GDM1 (cell line): ENCODE data around the gene TC2N.
"Not testable (repeated sequence)": the region's sequence is repeated elsewhere in the genome, so short reads cannot be mapped to it uniquely, and the experiment has no call there.

Experiments used
- DNase-seq: peaks from one replicate; lab custom pipeline; 2025; lab: John Stamatoyannopoulos, UW

Gene TC2N

GRCh38 chr14:91835197-91835919 is 32.0 kb downstream of the TC2N start:
- DNase-seq = no peak

- no peak for DNase-seq
Measured at GRCh38 chr14:91834571-91834970, 32.8 kb downstream of the TC2N start.

GRCh38 chr14:91831337-91831736 is 36.0 kb downstream of the TC2N start:
- no peak for DNase-seq

GRCh38 chr14:91830777-91831176 is 36.6 kb downstream of the TC2N start:
- no peak for DNase-seq

GRCh38 chr14:91829511-91829910 is 37.8 kb downstream of the TC2N start:
- no peak for DNase-seq

- no peak for DNase-seq
Measured at GRCh38 chr14:91827746-91828145, 39.6 kb downstream of the TC2N start.

GRCh38 chr14:91817566-91818325 is 49.6 kb downstream of the TC2N start:
- DNase-seq = no peak

GRCh38 chr14:91814317-91814716 is 53.0 kb downstream of the TC2N start:
- DNase-seq = no peak

- no peak for DNase-seq
Measured at GRCh38 chr14:91810699-91811098, 56.6 kb downstream of the TC2N start.

- DNase-seq = no peak
Measured at GRCh38 chr14:91806716-91807115, 60.6 kb downstream of the TC2N start.

- not testable (repeated sequence) for DNase-seq
Measured at GRCh38 chr14:91806094-91806493, 61.2 kb downstream of the TC2N start.

- DNase-seq = no peak
Measured at GRCh38 chr14:91805659-91806058, 61.7 kb downstream of the TC2N start.

- DNase-seq = no peak
Measured at GRCh38 chr14:91801358-91801757, 66.0 kb downstream of the TC2N start.

- no peak for DNase-seq
Measured at GRCh38 chr14:91796617-91797347, 70.6 kb downstream of the TC2N start.

GRCh38 chr14:91793704-91794103 is 73.6 kb downstream of the TC2N start:
- DNase-seq = no peak

- no peak for DNase-seq
Measured at GRCh38 chr14:91786188-91786587, 81.1 kb downstream of the TC2N start.

- no peak for DNase-seq
Measured at GRCh38 chr14:91780452-91780851, 86.9 kb downstream of the TC2N start.

GRCh38 chr14:91778217-91778616 is 89.1 kb downstream of the TC2N start:
- DNase-seq = no peak

- peak; percentile 54 for DNase-seq
Measured at GRCh38 chr14:91774140-91775096, 92.9 kb downstream of the TC2N start.

- DNase-seq = no peak
Measured at GRCh38 chr14:91770185-91770584, 97.2 kb downstream of the TC2N start.

- no peak for DNase-seq
Measured at GRCh38 chr14:91755570-91756295, 111.6 kb downstream of the TC2N start.
